H1 (cell line): ENCODE measurements around the gene NEGR1. TPM values are rescaled to one million over a fixed set of nuclear protein-coding genes. Genes with fewer than 3 reads are reported as not detected.

Experiments used
- CTCF ChIA-PET: fragments of 300-600 bp; sonication (Branson Sonifier 250); formaldehyde crosslinking; loops from one replicate; lab custom pipeline; 2021; ENCODE audit not compliant: partially characterized antibody; lab: Charles Lee
- POLR2A ChIA-PET: fragments of 300-600 bp; sonication (Branson Sonifier 250); formaldehyde crosslinking; loops from one replicate; lab custom pipeline; 2021; ENCODE audit warnings: inconsistent platforms; ENCODE audit not compliant: partially characterized antibody; lab: Charles Lee
- DNase-seq, 2 experiments: peaks; one replicate each; pipeline versions ENCODE4 v3.0.0 to v3.0.0-alpha.2; 2010 to 2022; ENCODE audit warnings: low spot score in 2 of 2, low read depth in 1 of 2, mixed read lengths in 1 of 2
- FAIRE-seq: peaks from 2 replicates; lab custom pipeline; 2011; peaks lifted over from hg19 to GRCh38; lab: Jason Lieb, UNC
- H2AFZ ChIP-seq: 2 replicates; pipeline ENCODE4 v1.8.1; 2012; ENCODE audit warnings: low read length, inconsistent platforms
- H2AK5ac ChIP-seq: 2 replicates; pipeline ENCODE4 v1.6.1; 2013; ENCODE audit warnings: low read depth, low read length
- H2BK120ac ChIP-seq: replicated peaks from 2 replicates; pipeline ENCODE3; 2013; ENCODE audit warnings: low read depth, low read length, inconsistent platforms
- H2BK12ac ChIP-seq: 2 replicates; pipeline ENCODE4 v1.6.1; 2013; ENCODE audit warnings: low read depth, low read length
- H2BK15ac ChIP-seq: 2 replicates; pipeline ENCODE4 v1.6.1; 2013; ENCODE audit warnings: low read length
- H2BK20ac ChIP-seq: 2 replicates; pipeline ENCODE4 v1.6.1; 2013; ENCODE audit warnings: low read length
- H2BK5ac ChIP-seq: 2 replicates; pipeline ENCODE4 v1.6.1; 2013; ENCODE audit warnings: low read depth, low read length
- H3K14ac ChIP-seq: 2 replicates; pipeline ENCODE4 v1.6.1; 2013; ENCODE audit warnings: inconsistent platforms; ENCODE audit not compliant: insufficient read length
- H3K18ac ChIP-seq: 2 replicates; pipeline ENCODE4 v1.6.1; 2013; ENCODE audit warnings: low read length; ENCODE audit errors: extremely low read depth
- H3K23ac ChIP-seq: 2 replicates; pipeline ENCODE4 v1.6.1; 2013; ENCODE audit warnings: inconsistent platforms; ENCODE audit not compliant: insufficient read length
- H3K23me2 ChIP-seq: 2 replicates; pipeline ENCODE4 v1.6.1; 2013; ENCODE audit warnings: low read depth, low read length
- H3K27ac ChIP-seq: 2 replicates; pipeline ENCODE4 v1.6.1; 2011; ENCODE audit warnings: low read depth, low read length, inconsistent platforms
- H3K27me3 ChIP-seq, 4 experiments: replicated peaks in 1 of 4; 1 replicate in 1 of 4; 2 replicates in 3 of 4; pipeline versions ENCODE4 v1.6.1 to v1.8.1; 2011 to 2013; ENCODE audit warnings: low read length in 3 of 4, mild to moderate bottlenecking in 3 of 4, inconsistent platforms in 2 of 4, mixed read lengths in 2 of 4, moderate library complexity in 1 of 4; ENCODE audit not compliant: control insufficient read depth in 3 of 4, insufficient read depth in 3 of 4; ENCODE audit errors: extremely low read depth in 1 of 4
- H3K36me3 ChIP-seq, 4 experiments: 2 replicates each; pipeline versions ENCODE4 v1.6.1 to v1.8.1; 2011 to 2013; ENCODE audit warnings: mild to moderate bottlenecking in 4 of 4, low read length in 3 of 4, moderate library complexity in 2 of 4, control low read depth in 1 of 4, inconsistent platforms in 1 of 4; ENCODE audit not compliant: insufficient read depth in 4 of 4, control insufficient read depth in 2 of 4
- H3K4ac ChIP-seq: replicated peaks from 2 replicates; pipeline ENCODE3; 2013; ENCODE audit warnings: low read length, low read depth, mixed read lengths, inconsistent platforms; ENCODE audit not compliant: insufficient read length
- H3K4me1 ChIP-seq, 4 experiments: replicated peaks in 1 of 4; 1 replicate in 1 of 4; 2 replicates in 3 of 4; pipeline versions ENCODE4 v1.6.1 to v1.8.1; 2011 to 2013; ENCODE audit warnings: low read length in 3 of 4, inconsistent platforms in 2 of 4, mixed read lengths in 1 of 4; ENCODE audit not compliant: insufficient read depth in 4 of 4, control insufficient read depth in 3 of 4
- H3K4me2 ChIP-seq, 2 experiments: 2 replicates each; pipeline versions ENCODE4 v1.6.1 to v1.8.1; 2011 to 2013; ENCODE audit warnings: low read depth in 2 of 2, low read length in 2 of 2, control low read depth in 1 of 2, inconsistent platforms in 1 of 2, mild to moderate bottlenecking in 1 of 2; ENCODE audit not compliant: insufficient read depth in 1 of 2
- H3K4me3 ChIP-seq, 4 experiments: fragments of 200-600, 300-600 bp in 1 of 4; sonication (generic), shearing (Covaris generic), sonication (Bioruptor Twin) in 1 of 4; 2 replicates each; pipeline versions ENCODE4 v1.5.1 to v1.8.1; 2011 to 2016; ENCODE audit warnings: low read length in 4 of 4, low read depth in 3 of 4, control low read depth in 2 of 4, inconsistent platforms in 2 of 4, mild to moderate bottlenecking in 2 of 4, mixed read lengths in 1 of 4, moderate library complexity in 1 of 4; ENCODE audit not compliant: insufficient read depth in 2 of 4; ENCODE audit errors: extremely low read depth in 1 of 4
- H3K56ac ChIP-seq: replicated peaks from 2 replicates; pipeline ENCODE3; 2013; ENCODE audit warnings: low read depth, mild to moderate bottlenecking, mixed read lengths, low read length, inconsistent platforms; ENCODE audit not compliant: insufficient read length
- H3K79me1 ChIP-seq: 2 replicates; pipeline ENCODE4 v1.6.1; 2013; ENCODE audit warnings: low read depth, low read length, control low read depth
- H3K79me2 ChIP-seq, 2 experiments: 2 replicates each; pipeline versions ENCODE4 v1.6.1 to v1.8.1; 2012 to 2013; ENCODE audit warnings: low read length in 2 of 2, mild to moderate bottlenecking in 2 of 2, inconsistent platforms in 1 of 2; ENCODE audit not compliant: insufficient read depth in 2 of 2, control insufficient read depth in 1 of 2
- H3K9ac ChIP-seq, 4 experiments: replicated peaks in 1 of 4; 1 replicate in 1 of 4; 2 replicates in 3 of 4; pipeline versions ENCODE4 v1.6.1 to v1.8.1; 2011 to 2013; ENCODE audit warnings: low read depth in 3 of 4, low read length in 3 of 4, control low read depth in 2 of 4, mild to moderate bottlenecking in 2 of 4, moderate library complexity in 2 of 4, inconsistent platforms in 1 of 4; ENCODE audit errors: extremely low read depth in 1 of 4
- H3K9me3 ChIP-seq, 2 experiments: 2 replicates each; pipeline versions ENCODE4 v1.6.1 to v1.8.1; 2012 to 2013; ENCODE audit warnings: mild to moderate bottlenecking in 2 of 2, moderate library complexity in 2 of 2, control low read depth in 1 of 2, inconsistent platforms in 1 of 2, low read depth in 1 of 2, low read length in 1 of 2, mixed read lengths in 1 of 2; ENCODE audit not compliant: insufficient read depth in 2 of 2
- H4K20me1 ChIP-seq, 2 experiments: replicated peaks in 1 of 2; 2 replicates each; pipeline versions ENCODE3 to v1.8.1; 2011 to 2013; ENCODE audit warnings: inconsistent platforms in 2 of 2, low read length in 2 of 2, mild to moderate bottlenecking in 1 of 2; ENCODE audit not compliant: insufficient read depth in 2 of 2, control insufficient read depth in 1 of 2
- H4K5ac ChIP-seq: 2 replicates; pipeline ENCODE4 v1.6.1; 2013; ENCODE audit warnings: low read length, low read depth, mixed read lengths, inconsistent platforms; ENCODE audit not compliant: insufficient read length
- H4K8ac ChIP-seq: 2 replicates; pipeline ENCODE4 v1.8.0; 2013; ENCODE audit warnings: mild to moderate bottlenecking, moderate library complexity, low read length, inconsistent platforms; ENCODE audit not compliant: insufficient read depth; ENCODE audit errors: extremely low read depth
- H4K91ac ChIP-seq: replicated peaks from 2 replicates; pipeline ENCODE3; 2013; ENCODE audit warnings: low read length, mixed read lengths, inconsistent platforms; ENCODE audit not compliant: insufficient read length
- BCL11A ChIP-seq, 2 experiments: IDR thresholded peaks; one replicate each; pipeline ENCODE4 v1.6.1; 2011; ENCODE audit warnings: low read depth in 2 of 2, low read length in 2 of 2, mild to moderate bottlenecking in 2 of 2
- CHD2 ChIP-seq: IDR thresholded peaks from 2 replicates; pipeline ENCODE4 v1.6.1; 2012; ENCODE audit warnings: low read length, improper control_type of control experiment
- EGR1 ChIP-seq: IDR thresholded peaks from 2 replicates; pipeline ENCODE4 v1.6.1; 2011; ENCODE audit warnings: low read depth, low read length, borderline replicate concordance
- KDM1A ChIP-seq: fragments of 200-600, 300-600 bp; sonication (generic); IDR thresholded peaks from 2 replicates; pipeline ENCODE4 v1.7.1; 2016; ENCODE audit warnings: mild to moderate bottlenecking, low read length, borderline replicate concordance
- NRF1 ChIP-seq: IDR thresholded peaks from 2 replicates; pipeline ENCODE4 v1.6.1; 2011; ENCODE audit warnings: mild to moderate bottlenecking, low read depth, low read length, improper control_type of control experiment
- PHF8 ChIP-seq: fragments of 200-600 bp; sonication (generic); conservative IDR thresholded peaks from 2 replicates; pipeline ENCODE4 v1.7.1; 2012; ENCODE audit warnings: low read depth, mild to moderate bottlenecking, inconsistent platforms, low read length, moderate library complexity
- RNF2 ChIP-seq: fragments of 200-900, 300-1000 bp; sonication (generic); IDR thresholded peaks from 2 replicates; pipeline ENCODE4 v1.7.1; 2016; ENCODE audit warnings: borderline replicate concordance, low read depth, mild to moderate bottlenecking, antibody characterized with exemption, low read length; ENCODE audit not compliant: poor library complexity, severe bottlenecking; ENCODE audit errors: missing control alignments
- TBP ChIP-seq: IDR thresholded peaks from 2 replicates; pipeline ENCODE4 v1.6.1; 2011; ENCODE audit warnings: low read depth, low read length, improper control_type of control experiment
- TCF12 ChIP-seq: IDR thresholded peaks from 2 replicates; pipeline ENCODE4 v1.6.1; 2011; ENCODE audit warnings: low read depth, mild to moderate bottlenecking, low read length
- WGBS, 2 experiments: shearing (Covaris generic) in 1 of 2; methylation state at CpG; one replicate each; pipeline versions ENCODE4 v1.1.6 to v1.1.7; 2013 to 2015; ENCODE audit warnings: low lambda C conversion rate in 2 of 2, mixed read lengths in 2 of 2, inconsistent platforms in 1 of 2, low coverage in 1 of 2, missing lambda C conversion rate in 1 of 2; ENCODE audit not compliant: insufficient replicate concordance in 2 of 2, insufficient coverage in 1 of 2, insufficient read length in 1 of 2; ENCODE audit errors: extremely low coverage in 1 of 2, missing lambda C conversion rate in 1 of 2; 5-methylcytosine and 5-hydroxymethylcytosine counted together
- polyA plus RNA-seq, 7 experiments: library from polyadenylated mRNA; depleted of rRNA in 3 of 7; stranded (reverse) in 5 of 7; unstranded in 2 of 7; fragments of >200 nt in 5 of 7; fragments of 200-250 nt in 2 of 7; gene quantifications; 1 replicate in 5 of 7; 2 replicates in 1 of 7; 4 replicates in 1 of 7; pipeline versions ENCODE4 v1.2.1 to v1.2.3, GENCODE V29; 2011 to 2013; ENCODE audit warnings: missing spikeins in 2 of 7, mixed read lengths in 2 of 7
- total RNA-seq: library from RNA; stranded (reverse); fragmentation: NEBNext Ultra II Directional; extraction: Animal tissue kit (Norgen Biotek cat#: 25700); gene quantifications from 2 replicates; pipeline ENCODE4 v1.2.1, GENCODE V29; 2021

Gene NEGR1
- total and polyA plus RNA-seq, 2 of the 8 experiments (the other 6 are each of a cell fraction or from before 2014, with no cell fraction given), result 0.71 to 1.3 TPM

DNA sequence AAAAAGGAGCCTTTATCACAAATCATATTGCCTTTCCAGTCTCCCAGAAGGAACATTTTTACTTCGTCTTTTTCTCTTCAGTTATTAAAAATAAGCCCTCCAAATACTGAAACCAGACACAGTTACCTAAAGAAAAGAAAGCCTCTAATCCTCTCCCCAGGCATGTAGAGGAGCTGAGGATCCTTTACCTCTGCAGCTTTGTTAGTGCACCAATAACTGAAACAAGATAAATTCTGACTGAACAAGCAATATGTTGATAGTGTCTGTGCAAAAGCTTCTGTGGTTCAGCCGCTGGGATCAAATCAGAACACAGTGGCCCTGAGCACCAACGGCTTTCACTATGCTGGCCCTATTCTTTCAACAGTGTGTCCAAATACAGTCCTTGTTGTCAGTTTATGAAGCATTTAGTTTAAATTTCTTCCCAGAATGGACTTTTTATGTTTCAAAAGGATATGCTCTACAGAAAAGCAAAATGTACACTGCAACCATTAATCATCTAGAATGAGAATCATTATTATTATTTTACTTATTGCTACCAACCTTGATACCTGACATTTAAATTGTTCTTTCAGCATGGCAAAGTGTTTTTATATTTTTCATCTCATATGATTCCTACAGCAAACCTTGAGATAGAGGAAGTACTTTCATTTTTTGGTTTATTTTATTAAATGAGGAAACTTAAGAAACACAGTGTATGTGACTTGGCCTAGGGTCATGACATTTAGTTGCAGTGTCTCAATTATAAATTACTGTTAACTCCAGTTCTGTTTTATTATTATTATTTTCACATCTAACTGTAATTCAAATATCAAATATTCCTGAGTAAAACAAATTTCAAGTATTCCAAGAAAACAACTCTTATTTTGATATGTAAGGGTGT, 217.9 kb downstream of the NEGR1 start:
- no peaks in the 10 kb centered on the region for H3K23me2 ChIP-seq
- no peak overlapping the region for H3K27ac ChIP-seq
- H3K36me3 ChIP-seq, result no peaks in the 10 kb centered on the region
- no peaks in the 10 kb centered on the region for H3K79me1 ChIP-seq
- no peak overlapping the region for H2BK5ac ChIP-seq
- POLR2A ChIA-PET, result no interaction called here
- no peaks in the 10 kb centered on the region for H3K4me1 ChIP-seq
- no peak overlapping the region for H3K14ac ChIP-seq
- no peaks in the 10 kb centered on the region for H3K79me2 ChIP-seq
- H3K56ac ChIP-seq, result no peak overlapping the region
- no peak overlapping the region for H2AK5ac ChIP-seq
- H4K20me1 ChIP-seq, result no peaks in the 10 kb centered on the region
- H4K8ac ChIP-seq, result no peak overlapping the region
- no peak overlapping the region for H3K4me3 ChIP-seq
- H3K4me2 ChIP-seq, result no peak overlapping the region
- no peak overlapping the region for H3K18ac ChIP-seq
- no peak overlapping the region for H2BK15ac ChIP-seq
- H3K23ac ChIP-seq, result no peak overlapping the region
- no peak overlapping the region for H4K91ac ChIP-seq
- no peak overlapping the region for H2AFZ ChIP-seq
- no peak overlapping the region for H3K4ac ChIP-seq
- TF ChIP-seq PHF8 (no peak), EGR1 (no peak), RNF2 (no peak), TCF12 (no peak), TBP (no peak), CHD2 (no peak), KDM1A (no peak), NRF1 (no peak), BCL11A (IDR thresholded peaks at IDR 0.05; ENCODE audit: low read depth in 2 of 2, low read length in 2 of 2) (no peak)
- no peaks in the 10 kb centered on the region for H3K9me3 ChIP-seq
- no peak overlapping the region for H2BK12ac ChIP-seq
- no peak overlapping the region for H4K5ac ChIP-seq
- H3K9ac ChIP-seq, result no peak overlapping the region
- no peak overlapping the region for H2BK120ac ChIP-seq
- no peaks in the 10 kb centered on the region for H3K27me3 ChIP-seq
- no peak for DNase-seq
- CTCF ChIA-PET, result interaction anchor here (0.6 kb wide), 1 partner anchor 376 kb away, joined by 3 read pairs; no protein-coding TSS in a partner anchor
- no peak overlapping the region for H2BK20ac ChIP-seq
- WGBS, 2 experiments, result 87% methylated on average over 3 of the region's 3 CpGs; no CpG with 5 or more reads in 1 of the 2 experiments
- FAIRE-seq, result no peak
